DMS153 treated with DMSO at 0.1 percent for 48 hours (cell line): ENCODE data around the gene OCIAD1.
"Not testable (repeated sequence)": the region's sequence is repeated elsewhere in the genome, so short reads cannot be mapped to it uniquely, and the experiment has no call there.

Source experiments
- DNase-seq: peaks from one replicate; lab custom pipeline; 2025; ENCODE audit not compliant: unreplicated experiment; lab: John Stamatoyannopoulos, UW

Gene OCIAD1

DNA sequence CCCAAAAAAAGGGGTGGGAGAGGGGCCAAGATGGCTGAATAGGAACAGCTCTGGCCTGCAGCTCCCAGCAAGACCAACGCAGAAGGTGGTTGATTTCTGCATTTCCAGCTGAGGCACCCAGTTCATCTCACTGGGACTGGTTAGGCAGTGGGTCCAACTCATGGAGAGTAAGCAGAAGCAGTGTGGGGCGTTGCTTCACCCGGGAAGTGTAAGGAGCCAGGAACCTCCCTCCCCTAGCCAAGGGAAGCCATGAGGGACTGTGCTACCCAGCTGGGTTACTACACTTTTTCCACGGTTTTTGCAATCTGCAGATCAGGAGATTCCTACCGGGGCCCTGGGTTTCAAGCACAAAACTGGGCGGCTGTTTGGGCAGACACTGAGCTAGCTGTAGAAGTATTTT is 13.9 kb upstream of the OCIAD1 start:
- DNase-seq, result no peak

DNA sequence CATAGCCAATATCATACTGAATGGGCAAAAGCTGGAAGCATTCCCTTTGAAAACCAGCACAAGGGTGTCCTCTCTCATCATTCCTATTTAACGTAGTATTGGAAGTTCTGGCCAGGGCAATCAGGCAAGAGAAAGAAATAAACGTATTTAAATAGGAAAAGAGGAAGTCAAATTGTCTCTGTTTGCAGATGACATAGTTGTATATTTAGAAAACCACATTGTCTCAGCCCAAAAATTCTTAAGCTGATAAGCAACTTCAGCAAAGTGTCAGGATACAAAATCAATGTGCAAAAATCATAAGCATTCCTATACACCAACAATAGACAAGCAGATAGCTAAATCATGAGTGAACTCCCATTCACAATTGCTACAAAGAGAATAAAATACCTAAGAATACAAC is 9.5 kb upstream of the OCIAD1 start:
- not testable (repeated sequence) for DNase-seq

DNA sequence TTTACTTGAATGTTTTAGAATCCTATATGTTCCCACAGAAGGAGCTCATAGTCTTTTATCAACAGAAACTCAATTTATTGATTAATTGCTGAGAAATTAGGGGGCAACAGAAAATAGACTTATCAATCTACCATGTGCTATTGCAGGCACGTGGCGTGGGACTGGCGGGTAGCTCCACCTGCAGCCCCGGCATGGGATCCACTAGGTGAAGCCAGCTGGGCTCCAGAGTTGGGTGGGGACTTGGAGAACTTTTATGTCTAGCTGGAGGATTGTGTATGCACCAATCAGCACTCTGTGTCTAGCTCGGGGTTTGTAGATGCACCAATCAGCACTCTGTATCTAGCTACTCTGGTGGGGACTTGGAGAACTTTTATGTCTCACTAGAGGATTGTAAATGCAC is 3.3 kb upstream of the OCIAD1 start:
- no peak for DNase-seq

DNA sequence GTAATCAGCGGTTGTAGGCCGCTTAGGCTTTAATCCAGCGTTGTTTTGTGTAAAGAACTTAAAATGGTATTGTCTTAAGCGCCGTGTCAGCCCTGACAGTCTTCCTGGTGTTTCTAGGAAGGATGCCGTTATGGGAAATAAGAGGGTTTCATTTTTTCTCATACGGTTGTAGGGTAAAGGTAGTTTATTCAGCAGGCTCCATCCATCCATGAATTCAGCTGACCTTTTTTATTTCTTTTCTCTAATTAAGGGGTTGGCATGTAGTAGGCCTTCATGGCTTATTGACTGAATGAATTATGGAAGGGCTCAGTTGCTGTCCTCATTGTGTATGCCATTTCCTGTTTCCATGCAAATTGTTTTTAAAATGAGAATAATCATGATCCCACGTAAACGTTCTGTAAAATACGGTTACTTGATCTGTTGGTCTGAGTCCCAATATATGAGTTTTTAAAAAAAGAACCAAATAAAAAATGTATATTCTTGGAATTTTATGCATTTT is 693 bp downstream of the OCIAD1 start:
- no peak for DNase-seq

DNA sequence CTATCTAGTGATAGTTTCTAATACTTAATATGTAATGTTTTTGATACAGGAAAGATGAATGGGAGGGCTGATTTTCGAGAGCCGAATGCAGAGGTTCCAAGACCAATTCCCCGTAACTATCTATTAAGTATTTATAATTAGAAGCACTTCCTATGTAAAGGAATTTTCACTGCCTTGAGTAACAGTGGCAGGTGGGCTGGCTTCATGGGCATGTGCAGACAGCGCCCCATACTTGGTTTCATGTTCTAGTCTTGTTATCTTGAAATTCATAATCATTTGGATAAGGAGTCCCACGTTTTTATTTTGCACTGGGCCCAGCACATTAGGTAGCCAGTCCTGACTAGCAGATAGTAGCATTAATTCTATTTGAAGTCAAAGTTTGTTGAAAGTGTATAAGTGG is 1.7 kb downstream of the OCIAD1 start:
- no peak for DNase-seq

DNA sequence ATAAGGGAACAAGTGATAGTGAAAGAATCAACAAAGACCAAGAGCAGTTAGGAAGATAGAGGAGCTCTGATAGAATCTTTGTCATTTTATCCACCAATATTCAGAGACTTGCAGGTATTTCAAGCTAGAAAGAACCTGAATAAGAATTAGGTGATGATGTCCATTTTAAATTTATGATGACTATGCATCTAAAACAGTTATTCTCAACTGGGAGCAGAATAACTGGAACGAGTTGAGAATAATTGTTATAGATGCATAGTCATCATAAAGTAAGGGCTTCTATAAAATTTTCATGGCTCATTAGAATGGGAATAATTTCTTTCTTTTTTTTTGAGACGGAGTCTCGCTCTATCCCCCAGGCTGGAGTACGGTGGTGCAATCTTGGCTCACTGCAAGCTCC is 5.8 kb downstream of the OCIAD1 start:
- DNase-seq, result no peak

DNA sequence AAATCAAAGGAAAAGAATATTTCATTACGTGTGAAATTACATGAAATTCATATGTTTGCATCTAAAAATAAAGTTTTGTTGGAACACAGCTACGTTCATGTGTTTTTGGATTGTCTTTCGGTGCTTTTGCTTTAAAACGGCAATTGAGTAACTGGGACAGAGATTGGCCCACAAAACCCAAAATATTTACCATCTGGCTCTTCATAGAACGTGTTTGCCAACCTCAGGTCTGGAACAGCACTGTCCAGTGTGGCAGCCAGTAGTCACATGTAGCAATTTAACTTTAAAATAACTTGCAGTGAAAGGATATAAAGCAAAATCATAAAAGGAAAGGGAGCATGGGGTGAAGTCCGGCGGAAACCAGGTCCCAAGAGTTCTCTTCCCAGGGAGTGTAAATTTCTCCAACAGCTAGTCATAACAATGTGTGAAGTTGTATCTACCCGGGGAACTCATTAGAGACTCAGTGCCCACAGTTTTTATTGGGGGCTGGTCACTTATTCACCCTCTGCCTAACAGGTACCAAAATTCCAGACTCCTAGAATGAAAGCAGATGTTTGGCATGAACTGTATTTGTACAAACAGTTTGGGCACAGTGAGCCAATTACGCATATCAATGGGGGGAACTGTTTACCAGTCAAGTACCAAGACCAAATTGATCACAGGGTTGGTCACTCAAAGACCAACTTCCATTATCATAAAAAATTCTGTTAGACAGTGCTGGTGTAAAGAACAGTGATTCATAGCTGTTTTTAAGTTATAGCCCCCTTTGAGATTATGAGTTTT is 10.3 kb downstream of the OCIAD1 start:
- DNase-seq, result no peak

DNA sequence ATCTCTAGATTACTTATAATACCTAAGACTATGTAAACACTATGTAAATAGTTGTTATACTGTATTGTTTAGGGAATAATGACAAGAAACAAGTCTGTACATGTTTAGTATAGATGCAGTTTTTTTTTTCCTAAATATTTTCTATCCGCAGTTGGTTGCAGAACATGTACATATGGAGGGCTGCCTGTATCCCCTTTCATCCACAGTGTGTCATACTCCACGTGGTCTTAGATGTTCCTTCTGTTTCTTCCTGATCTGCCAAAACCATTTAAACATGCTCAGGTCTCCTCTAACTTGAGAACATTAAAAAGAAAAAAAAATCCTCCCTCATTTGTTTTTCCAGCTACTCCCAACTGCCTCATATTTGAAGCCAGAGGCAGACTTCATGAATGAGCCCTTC is 14.0 kb downstream of the OCIAD1 start:
- DNase-seq, result no peak

DNA sequence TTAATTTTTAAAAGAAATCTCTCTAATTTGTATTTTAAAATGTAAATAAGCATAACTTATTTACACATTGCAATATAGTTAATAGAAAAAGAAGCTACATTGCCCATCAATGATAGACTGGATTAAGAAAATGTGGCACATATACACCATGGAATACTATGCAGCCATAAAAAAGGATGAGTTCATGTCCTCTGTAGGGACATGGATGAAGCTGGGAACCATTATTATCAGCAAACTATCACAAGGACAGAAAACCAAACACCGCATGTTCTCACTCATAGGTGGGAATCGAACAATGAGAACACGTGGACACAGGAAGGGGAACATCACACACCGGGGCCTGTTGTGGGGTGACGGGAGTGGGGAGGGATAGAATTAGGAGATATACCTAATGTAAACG is 17.9 kb downstream of the OCIAD1 start:
- not testable (repeated sequence) for DNase-seq

DNA sequence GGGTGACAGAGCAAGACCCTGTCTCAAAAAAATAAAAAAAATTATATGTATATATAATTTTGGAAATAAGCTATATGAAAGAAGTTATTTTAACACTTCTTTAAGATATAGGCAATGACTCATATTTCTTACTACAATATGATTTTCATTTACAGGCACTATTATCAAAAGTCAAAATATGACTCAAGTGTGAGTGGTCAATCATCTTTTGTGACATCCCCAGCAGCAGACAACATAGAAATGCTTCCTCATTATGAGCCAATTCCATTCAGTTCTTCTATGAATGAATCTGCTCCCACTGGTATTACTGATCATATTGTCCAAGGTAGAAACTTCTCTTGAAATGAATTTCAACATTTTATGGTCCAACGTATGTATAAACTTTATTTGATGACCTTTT is 20.8 kb downstream of the OCIAD1 start:
- DNase-seq, result no peak

DNA sequence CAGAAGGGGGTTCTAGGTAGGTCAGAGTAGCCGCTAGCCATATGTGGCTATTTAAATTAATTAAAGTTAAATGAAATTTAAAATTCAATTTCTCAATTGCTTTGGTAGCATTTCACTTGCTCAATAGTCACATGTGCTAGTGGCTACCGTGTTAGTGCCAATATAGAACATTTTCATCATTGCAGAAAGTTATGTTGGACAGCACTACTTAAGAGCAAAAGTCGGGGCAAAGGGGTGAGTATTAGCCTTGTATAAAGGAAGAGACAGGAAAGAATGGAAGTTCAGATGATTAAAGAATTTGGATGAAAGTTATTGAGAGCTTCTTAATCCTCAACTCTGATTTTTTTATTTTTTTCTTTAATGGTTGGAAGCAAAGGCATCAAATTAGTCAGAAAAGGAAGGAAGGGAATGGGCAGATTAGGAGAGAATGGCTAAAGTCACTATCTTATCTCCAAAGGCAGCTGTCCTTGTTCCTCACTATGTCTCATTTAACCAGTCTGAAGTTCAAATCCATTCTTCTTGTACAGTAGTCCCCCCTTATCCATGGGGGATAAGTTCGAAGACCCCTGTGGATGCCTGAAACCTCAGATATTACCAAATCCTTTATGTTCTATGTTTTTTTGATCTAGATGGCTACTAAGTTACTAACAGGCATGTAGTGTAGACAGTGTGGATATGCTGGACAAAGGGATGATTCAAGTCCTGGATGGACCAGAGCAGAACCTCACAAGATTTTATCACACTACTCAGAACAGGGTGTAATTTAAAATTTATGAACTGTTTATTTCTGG is 22.9 kb downstream of the OCIAD1 start:
- no peak for DNase-seq

DNA sequence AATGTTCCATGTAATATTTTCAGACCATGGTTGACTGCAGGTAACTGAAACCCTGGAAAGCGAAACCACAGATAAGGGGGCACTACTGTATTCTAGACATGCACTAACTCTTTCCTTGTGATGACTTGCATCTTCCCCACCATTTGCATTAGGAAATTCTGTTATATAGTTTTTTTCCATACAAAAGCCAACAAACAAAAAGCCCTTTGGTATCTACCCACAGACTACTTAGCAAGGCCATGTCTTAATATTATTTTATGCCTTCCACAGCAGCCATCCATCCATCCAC is 23.5 kb downstream of the OCIAD1 start:
- no peak for DNase-seq

DNA sequence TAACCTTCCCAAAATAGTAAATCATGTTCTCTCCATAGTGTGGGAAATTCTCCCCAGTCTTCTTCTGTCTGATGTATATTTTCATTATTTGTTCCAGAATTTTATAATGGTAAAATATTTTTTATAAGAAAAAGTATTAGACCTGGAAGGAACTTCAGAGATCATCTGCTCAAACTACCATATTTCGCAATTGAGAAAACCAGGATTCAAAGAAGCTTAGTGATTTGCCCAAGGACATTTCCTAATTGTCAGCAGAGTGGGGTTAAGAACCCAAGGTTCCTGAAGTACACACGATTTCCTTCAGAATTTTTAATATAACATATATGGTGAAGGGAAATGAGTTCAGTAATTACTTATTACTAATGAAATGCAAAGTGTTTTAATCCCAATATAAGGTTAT is 24.1 kb downstream of the OCIAD1 start:
- DNase-seq, result no peak

DNA sequence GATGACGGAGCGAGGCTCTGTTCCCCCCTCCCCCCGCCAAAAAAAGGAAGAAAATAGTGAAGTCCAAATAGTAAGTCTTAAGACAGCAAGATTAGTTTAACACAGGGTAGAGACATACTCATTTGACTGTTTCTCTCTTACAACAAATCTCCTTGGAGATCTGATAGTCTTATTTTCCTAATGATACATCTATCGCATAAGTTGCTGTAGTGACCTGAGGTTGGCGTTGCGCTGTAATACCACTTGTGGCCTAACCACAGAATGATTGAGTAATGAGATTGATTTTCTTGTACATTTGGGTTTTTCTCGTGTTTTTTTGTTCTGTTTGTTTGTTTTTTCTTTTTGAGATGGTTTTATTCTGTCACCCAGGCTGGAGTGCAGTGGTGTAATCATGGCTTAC is 27.2 kb downstream of the OCIAD1 start:
- DNase-seq, result no peak

DNA sequence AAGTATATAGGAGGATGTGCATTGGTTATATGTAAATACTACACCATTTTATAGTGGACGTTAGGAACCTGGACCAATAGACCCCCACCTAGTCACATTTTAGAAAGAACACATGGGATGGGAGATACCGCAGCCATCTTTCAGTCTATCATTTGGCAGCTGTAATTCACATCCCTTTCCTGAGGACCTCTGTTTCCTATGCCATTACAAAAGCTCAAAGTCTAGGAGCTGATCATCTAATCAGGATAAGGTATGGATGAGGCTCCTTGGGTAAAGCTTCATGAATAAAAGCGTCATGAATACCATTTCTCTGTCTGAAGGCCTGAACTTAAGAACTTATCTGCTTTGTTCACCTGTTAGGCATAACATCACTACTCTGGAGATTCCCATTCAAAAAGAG is 31.1 kb downstream of the OCIAD1 start:
- no peak for DNase-seq

DNA sequence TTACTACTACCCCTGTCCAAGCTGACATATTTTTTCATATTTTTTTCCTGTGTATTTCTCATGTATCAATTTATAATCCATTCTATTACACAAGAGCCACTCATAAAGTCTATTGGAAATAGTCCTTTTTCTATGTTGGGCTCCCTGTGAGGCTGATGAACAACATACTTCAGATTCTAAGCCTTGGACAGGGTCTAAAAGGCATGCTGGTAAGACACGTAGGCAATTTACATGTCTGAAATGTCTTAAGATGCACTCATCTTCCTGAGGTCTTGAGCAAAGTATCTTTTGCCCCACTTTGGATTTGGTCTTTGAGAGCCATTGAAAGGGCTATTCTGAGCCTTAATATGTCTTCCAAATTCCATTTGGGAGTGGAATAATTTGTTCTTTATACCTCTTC is 31.8 kb downstream of the OCIAD1 start:
- no peak for DNase-seq

DNA sequence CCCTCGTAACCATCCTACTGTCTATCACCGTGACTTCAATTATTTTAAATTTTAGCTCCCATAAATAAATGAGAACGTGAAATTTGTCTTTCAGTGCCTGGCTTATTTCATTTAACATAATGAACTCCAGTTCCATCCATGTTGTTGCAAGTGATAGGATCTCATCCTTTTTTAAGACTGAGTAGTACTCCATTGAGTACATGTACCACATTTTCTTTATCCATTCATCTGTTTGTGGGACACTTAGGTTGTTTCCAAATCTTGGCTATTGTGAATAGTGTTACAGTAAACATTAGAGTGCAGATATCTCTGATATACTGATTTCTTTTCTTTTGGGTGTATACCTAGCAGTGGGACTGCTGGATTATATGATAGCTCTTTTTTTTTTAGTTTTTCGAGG is 32.8 kb downstream of the OCIAD1 start:
- DNase-seq, result no peak

DNA sequence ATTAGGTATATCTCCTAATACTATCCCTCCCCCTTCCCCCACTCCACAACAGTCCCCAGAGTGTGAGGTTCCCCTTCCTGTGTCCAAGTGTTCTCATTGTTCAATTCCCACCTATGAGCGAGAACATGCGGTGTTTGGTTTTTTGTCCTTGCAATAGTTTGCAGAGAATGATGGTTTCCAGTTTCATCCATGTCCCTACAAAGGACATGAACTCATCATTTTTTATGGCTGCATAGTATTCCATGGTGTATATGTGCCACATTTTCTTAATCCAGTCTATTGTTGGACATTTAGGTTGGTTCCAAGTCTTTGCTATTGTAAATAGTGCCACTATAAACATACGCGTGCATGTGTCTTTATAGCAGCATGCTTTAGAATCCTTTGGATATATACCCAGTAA is 33.8 kb downstream of the OCIAD1 start:
- not testable (repeated sequence) for DNase-seq

DNA sequence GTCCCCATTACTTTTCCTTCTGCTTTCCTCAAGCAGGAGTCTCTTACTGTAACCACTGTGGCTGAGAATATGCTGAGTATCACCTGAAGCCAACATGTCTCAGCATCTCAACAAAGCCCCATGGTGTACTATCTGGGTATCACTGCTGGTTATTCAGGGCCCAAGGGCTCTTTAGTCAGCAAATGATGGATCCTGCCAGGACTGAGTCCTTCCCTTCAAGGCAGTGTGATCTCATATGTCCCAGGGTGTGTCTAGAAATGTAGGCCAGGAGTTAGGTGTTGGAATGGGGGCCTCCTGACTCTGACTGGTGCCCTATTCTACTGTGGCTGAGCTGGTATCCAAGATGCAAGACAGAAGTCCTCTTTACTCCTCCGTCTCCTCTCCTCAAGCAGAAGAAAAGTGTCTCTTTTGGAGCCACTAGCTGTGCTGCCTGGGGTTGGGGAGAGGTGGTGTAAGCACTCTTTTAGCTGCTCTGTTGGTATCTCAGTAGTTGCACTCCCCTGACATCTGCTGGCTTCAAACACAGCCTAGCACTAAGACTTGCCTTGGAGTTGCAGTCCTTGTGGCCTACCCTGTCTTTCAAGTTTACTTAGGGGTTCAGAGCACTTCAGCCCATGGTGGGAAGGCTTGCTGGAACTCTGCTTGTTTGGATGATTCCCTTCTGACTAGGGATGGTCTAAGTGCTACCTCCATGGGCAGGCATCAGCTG is 47.1 kb downstream of the OCIAD1 start:
- DNase-seq, result no peak

DNA sequence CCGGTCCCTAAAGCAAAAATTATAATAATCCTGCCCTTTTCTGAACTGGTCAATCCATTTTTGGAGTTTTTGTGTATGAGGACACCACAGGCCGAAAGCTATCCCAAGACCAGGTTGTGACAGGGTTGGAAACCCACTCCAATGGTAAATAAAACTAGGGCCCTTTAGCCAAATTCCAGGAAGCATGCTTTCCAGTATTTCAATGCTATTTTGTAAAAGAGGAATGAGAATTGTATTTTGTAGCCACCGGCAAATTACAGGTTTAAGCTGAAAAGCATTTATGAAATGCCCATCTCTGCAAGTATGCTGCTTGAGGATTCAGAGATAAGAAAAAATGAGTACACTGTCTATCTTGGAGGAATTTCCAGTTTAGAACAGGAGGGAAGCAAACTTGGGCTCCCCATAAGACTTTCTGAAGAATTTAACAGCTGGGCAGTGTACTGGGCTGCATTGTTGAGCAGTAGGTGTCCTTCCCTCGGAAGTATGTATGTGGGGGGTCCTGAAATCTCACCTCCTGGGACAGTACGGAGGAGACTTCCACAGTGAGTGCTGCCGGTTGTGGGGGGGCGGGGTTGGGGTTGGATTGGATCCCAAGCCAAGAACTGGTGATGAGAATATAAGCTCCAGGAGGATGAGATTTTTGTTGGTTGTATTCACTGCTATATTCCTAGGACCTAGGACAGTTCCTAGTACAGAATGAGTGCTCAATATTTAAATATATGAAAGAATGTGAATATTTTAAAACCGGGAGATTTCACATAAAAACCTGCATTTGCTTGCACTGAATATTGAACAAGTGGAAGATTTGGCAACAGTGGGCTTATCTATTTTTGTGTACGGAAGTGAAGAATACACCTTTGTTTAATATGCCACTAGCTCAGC is 48.9 kb downstream of the OCIAD1 start:
- no peak for DNase-seq

DNA sequence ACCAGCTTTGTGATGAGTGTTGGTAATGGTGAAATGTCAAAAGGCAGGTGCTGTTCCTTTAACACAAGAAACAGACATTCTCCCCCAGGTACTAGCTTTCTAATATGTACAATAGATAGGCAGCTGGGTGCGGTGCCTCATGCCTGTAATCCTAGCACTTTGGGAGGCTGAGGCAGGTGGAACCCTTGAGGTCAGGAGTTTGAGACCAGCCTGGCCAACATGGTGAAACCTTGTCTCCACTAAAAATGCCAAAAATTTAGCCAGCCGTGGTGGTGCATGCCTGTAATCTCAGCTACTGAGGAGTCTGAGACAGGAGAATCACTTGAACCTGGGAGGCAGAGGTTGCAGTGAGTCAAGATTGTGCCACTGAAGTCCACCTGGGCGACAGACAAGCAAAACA is 50.8 kb downstream of the OCIAD1 start:
- not testable (repeated sequence) for DNase-seq
